GM21717 (cell line): ENCODE results near the gene RNF19B.
"Not testable (repeated sequence)": the region's sequence is repeated elsewhere in the genome, so short reads cannot be mapped to it uniquely, and the experiment has no call there.

ENCODE experiments used
- ATAC-seq: cut with Tn5 transposase; IDR thresholded peaks from one replicate; pipeline ENCODE4 v1.9.1; 2021; ENCODE audit warnings: mild to moderate bottlenecking, moderate library complexity; ENCODE audit not compliant: unreplicated experiment

RNF19B gene

GRCh38 chr1:32964461-32965250, at the start of gene RNF19B:
Gene RNF19B (minus strand): TSS chr1:32964809. CDS start chr1:32964685, 124 bp downstream.
- ATAC-seq, result peak; percentile 77

- ATAC-seq, result no peak
These were observed 49.2 kb upstream of the RNF19B start for GRCh38 chr1:33013791-33014190.

- no peak for ATAC-seq
These were observed 47.6 kb upstream of the RNF19B start for GRCh38 chr1:33012165-33012564.

GRCh38 chr1:33010932-33011731, 46.5 kb upstream of the RNF19B start:
- no peak for ATAC-seq

GRCh38 chr1:33009561-33009960, 45.0 kb upstream of the RNF19B start:
- ATAC-seq, result no peak

GRCh38 chr1:33008051-33008914, 43.7 kb upstream of the RNF19B start:
- ATAC-seq, result no peak

- no peak for ATAC-seq
These were observed 42.8 kb upstream of the RNF19B start for GRCh38 chr1:33007190-33008050.

GRCh38 chr1:33005838-33006421, 41.3 kb upstream of the RNF19B start:
- ATAC-seq, result no peak

- ATAC-seq, result no peak
These were observed 40.7 kb upstream of the RNF19B start for GRCh38 chr1:33005117-33005837.

- ATAC-seq, result no peak
These were observed 40.0 kb upstream of the RNF19B start for GRCh38 chr1:33004613-33005012.

GRCh38 chr1:33003657-33004056, 39.0 kb upstream of the RNF19B start:
- no peak for ATAC-seq

GRCh38 chr1:33002006-33002405, 37.4 kb upstream of the RNF19B start:
- ATAC-seq, result no peak

GRCh38 chr1:33001282-33001681, 36.7 kb upstream of the RNF19B start:
- ATAC-seq, result no peak

GRCh38 chr1:33000427-33001026, 35.9 kb upstream of the RNF19B start:
- ATAC-seq, result no peak

- ATAC-seq, result no peak
These were observed 34.4 kb upstream of the RNF19B start for GRCh38 chr1:32998997-32999396.

- no peak for ATAC-seq
These were observed 33.5 kb upstream of the RNF19B start for GRCh38 chr1:32998064-32998463.

- ATAC-seq, result no peak
These were observed 32.8 kb upstream of the RNF19B start for GRCh38 chr1:32997381-32997891.

- not testable (repeated sequence) for ATAC-seq
These were observed 28.7 kb upstream of the RNF19B start for GRCh38 chr1:32993324-32993636.
